ENCODE results near the gene ADAD2.

ADAD2 gene

DNA sequence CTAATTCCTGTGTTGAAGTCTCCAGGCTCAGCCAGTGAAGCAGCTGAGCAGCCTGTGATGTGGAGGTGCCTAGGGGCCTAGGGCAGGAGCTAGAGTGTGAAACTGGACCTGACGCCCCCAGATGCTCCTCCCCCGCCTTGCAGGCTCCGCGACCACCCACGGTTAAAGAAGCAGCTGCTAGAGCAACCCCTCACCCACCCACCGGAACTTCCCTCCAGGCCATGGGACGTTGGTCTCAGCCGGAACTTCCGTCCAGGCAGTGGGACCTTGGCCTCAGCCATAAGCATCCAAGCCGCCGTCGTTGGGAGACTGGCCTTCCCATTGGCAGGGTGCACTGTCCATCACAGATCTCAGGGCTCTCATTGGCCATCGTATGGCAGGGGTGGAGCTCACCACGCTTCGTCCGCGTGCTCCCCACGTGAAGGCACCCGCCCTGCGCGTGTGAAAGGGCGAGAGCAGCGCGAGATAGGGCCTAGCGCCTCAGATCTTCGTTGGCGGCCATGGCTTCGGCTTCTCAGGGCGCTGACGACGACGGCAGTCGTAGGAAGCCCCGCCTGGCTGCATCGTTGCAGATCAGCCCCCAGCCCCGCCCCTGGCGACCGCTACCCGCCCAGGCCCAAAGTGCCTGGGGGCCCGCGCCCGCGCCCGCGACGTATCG, at the start of gene ADAD2:
Gene ADAD2 (plus strand): TSS at position 427 of the 658 bp plus-strand sequence. CDS start 74 bp downstream, at position 501.
- DNase-seq (ENCODE audit: low read depth in 2 of 2, low spot score in 1 of 2): no peak

DNA sequence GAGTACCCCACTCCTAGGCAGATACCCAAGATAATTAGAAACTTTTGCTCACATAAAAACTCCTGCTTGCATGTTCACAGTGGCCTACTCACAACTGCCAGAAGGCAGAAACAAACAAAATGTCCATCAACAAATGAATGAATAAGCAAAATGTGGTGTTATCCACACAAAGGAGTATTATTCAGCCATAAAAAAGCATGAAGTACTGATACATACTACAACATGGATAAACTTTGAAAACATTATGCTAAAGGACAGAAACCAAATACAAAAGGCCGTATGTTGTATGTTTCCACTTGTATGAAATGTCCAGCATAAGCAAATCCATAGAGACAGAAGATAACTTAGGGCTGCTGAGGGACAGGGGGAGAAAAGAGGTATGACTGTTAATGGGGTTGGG, 47.9 kb upstream of the ADAD2 start:
- DNase-seq (ENCODE audit: low read depth in 2 of 2, low spot score in 1 of 2): no peak

DNA sequence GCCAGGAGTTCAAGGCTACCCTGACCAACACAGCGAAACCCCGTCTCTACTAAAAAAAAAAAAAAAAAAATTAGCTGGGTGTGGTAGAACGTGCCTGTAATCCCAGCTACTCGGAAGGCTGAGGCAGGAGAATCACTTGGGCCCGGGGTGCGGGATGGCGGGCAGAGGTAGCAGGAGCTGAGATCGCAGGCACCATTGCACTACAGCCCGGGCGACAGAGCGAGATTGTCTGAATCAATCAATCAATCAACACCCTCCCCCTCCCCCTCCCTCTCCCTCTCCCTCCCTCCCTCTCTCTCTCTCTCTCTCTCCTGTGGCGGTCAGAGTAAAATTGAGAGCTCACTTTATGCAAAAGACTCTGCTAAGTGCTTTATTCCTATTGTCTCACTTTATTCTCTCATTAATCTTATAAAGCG, 47.2 kb upstream of the ADAD2 start:
- no peak for DNase-seq (ENCODE audit: low read depth in 2 of 2, low spot score in 1 of 2)

DNA sequence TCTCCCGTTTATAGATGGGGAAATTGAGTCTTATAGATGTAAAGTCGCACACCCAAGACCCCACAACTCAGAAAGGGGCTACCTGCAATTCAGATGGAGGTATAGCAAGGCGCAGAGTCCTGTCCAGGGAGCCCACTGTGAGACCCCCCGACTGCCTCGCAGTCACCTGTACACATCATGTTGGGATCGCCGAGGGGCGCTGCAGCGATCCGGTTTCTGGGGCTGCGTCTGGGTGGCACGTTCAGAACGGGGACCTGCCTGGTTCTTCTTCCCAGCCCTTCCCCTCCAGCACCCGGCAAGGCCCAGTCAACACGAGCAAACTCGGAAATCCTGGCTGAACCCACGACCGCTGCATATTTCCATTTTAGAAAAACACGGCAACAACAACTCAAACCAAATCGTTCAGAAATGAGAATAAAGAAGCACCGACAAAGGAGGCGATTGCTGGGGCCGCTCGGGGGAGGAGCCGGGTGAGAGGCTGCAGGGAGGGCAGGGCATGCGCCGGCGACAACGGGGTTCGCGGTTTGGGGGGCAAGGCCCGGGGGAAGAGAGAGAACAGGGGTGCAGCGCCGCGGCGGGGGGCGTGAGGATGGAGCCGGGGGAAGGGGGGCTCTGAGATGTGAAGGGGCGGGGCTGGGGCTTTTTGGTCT, 46.6 kb upstream of the ADAD2 start:
- DNase-seq (ENCODE audit: low read depth in 2 of 2, low spot score in 1 of 2): no peak

DNA sequence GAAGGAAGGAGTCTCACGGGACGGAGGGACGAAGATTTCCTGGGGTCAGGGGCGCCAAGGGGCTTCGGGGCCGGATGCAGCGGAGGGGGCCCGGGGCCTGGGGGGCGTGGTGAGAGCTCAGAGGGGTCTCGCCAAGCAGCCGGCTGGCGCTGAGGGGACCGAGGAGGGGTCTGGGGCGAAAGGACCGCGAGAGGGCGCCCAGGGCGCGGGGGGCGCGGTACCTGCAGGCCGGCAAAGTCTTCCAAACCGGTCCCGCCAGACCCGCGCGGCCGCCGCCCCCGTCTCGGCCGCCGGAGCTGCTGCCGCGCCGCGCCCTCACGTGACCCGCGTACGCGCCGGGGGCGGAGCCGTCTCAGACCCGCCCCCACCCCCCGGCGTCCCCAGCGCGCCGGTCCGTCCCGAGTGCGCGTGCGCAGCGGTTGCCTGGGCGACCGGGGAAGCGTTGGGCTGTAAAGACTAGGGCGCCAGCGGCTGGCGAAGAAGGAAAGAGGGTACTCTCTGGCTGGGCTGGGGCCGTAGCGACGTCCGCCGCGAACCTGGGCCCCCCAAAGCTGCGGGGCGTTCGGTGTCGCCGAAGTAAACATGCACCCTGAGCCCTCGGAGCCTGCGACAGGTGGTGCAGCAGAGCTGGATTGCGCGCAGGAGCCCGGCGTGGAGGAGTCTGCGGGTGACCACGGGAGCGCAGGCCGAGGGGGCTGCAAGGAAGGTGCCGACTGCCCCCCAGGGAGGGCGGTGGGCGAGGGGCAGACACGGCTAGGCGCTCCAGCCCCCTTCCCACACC, 45.9 kb upstream of the ADAD2 start, which contains the start of the genes DNAAF1 and HSDL1:
Gene DNAAF1 (plus strand): TSS at position 450 of the 781 bp plus-strand sequence. CDS start 133 bp downstream, at position 583.
Gene HSDL1 (minus strand): TSS at position 319 of the 781 bp plus-strand sequence. CDS start 13,856 bp downstream, outside the sequence.
- DNase-seq (ENCODE audit: low read depth in 2 of 2, low spot score in 1 of 2): peak; percentile 84 to 89

DNA sequence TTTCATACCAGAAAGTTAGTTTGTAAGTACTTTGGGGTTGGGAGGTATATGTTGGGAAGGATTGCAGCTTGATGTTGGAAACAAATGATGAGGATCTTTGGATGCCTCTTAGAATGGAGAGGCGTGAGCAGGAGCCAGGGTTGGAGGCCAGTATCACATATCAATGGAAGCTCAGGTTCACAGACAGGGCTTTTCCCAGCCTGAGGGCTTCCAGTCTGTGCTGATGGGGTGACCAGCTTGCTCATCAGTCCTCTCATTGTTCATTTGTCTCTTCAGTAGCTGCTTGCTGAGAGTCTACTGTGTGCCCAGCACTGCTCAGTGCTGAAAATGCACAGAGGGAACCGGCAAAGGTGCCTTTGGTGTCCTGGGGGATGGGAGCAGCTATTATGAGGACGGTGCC, 40.0 kb upstream of the ADAD2 start:
- DNase-seq (ENCODE audit: low read depth in 2 of 2, low spot score in 1 of 2): no peak

DNA sequence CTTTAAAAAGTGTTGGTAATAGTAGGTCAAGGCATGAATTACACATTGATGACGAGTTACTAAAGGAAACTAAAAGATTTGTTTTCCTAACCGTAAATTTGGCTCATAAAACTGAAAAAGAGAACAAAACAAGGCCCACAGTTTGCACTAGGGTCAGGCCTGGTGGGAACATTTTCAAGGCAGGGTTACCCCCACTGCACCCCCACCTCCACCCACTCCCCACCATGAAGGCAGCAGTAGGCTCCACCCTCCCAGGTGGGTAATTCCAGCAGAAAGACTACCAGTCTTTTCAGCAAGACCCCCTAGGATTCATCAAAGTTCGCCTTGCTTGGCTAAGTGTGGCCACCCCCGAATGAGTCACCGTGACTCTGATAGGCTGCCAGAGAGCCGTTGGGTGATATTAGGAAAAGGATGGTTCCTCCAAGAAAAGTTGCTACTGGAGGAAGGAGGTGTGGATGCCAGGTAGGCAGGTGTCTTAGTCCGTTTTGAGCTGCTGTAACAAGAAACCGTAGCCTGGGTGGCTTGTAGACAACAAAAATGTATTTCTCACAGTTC, 37.2 kb upstream of the ADAD2 start:
- no peak for DNase-seq (ENCODE audit: low read depth in 2 of 2, low spot score in 1 of 2)

DNA sequence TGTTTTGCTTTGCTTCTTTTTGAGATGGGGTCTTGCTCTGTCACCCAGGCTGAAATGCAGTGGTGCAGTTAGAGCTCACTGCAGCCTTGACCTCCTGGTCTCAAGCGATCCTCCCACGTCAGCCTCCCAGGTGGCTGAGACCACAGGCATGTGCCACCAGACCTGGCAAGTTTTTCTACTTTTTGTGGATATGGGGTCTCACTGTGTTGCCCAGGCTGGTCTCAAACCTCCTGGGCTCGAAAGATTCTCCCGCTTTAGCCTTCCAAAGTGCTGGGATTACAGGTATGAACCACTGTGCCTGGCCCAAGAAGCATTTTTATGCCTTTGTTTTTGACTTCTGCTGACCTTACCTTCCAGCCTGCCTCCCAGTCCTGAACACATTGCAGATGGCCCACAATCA, 35.7 kb upstream of the ADAD2 start:
- no peak for DNase-seq (ENCODE audit: low read depth in 2 of 2, low spot score in 1 of 2)

DNA sequence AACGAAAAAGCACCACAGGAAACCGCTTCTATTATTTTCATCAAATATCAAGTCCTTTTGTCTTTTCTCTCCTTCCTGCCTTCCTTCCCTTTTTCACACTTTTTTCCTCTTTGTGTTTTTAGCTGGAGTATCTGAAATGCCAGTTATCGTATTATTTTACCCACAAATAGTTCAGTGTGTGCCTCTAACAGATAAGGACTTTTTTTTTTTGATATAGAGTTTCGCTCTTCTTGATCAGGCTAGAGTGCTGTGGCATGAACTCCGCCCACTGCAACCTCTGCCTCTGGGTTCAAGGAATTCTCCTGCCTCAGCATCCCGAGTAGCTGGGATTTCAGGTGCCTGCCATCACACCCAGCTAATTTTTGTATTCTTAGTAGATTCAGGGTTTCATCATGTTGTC, 35.2 kb upstream of the ADAD2 start:
- DNase-seq (ENCODE audit: low read depth in 2 of 2, low spot score in 1 of 2): no peak

DNA sequence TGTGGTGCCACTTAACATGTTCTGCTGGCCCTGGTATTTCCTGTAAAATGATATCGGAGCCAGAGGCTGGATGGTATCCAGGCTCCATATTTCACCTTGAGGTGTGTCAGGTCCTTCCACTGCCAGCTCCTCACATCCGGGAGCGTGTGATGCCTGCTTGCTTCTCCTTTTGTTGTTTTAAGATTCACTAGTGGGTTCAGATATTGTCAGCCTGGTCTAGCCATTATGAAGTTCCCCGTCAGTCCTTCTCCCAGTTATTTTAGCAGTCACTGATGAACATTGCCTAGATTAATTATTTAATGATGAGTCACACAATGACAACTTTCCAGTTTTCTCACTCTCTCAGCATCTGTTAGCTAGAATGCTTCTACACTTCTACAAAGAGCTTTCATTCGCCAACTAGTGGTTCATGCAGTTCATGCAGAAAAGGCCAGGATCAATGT, 34.6 kb upstream of the ADAD2 start:
- no peak for DNase-seq (ENCODE audit: low read depth in 2 of 2, low spot score in 1 of 2)

DNA sequence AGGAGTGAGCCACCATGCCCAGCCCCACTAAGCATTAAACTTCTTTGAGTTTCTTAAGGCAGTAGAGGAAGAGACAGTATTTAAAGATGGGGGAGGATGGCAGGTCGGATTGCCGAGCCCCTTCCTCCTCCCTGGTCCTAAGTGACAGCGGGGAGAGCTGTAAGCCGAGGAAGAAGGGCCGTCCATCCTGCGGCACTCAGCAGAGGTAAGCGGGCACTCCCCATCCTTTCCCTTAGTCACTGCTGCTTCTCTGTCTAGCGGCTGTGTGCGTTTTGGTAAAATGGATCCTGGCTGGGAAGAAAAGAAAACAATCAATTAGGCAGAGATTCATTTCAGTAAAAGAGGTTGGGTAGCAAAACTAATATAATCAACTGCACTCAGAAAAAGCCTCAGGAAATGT, 31.9 kb upstream of the ADAD2 start:
- DNase-seq (ENCODE audit: low read depth in 2 of 2, low spot score in 1 of 2): no peak

DNA sequence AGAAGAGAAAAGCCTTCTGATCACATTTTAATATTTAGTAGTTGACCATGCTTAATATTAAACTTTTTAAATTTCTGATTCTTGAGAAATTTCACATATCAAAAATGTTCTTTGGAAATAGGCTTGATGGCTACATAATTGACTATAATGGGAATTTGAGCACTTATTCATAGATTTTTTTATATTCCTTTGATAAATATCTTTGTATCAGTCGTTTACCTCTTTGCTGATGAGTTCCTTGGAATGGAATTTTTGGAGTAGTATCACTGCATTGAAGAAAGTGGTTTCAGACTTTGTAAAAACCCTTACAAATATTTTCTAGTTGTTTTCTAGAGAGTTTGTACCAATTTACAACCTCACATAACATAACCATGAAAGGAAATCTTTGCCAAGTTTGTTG, 31.2 kb upstream of the ADAD2 start:
- no peak for DNase-seq (ENCODE audit: low read depth in 2 of 2, low spot score in 1 of 2)

DNA sequence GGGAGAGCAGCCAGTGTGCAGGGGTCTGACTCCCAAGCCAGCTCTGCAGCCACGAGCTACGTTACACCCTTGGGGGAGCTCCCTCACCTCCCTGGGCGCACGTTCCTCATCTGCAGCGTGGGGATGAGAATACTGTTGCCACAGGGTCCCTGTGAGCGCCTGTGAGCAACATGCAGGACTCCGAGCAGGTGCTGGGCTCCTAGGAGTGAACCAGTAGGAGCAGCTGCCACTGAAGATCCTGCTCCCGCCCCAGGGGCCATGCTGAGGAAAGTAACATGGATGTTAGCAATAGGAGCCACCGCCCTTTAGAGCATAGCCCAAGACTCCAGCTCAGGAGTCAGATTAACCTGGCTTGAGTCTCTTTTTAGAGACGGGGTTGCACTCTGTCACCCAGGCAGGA, 29.9 kb upstream of the ADAD2 start:
- no peak for DNase-seq (ENCODE audit: low read depth in 2 of 2, low spot score in 1 of 2)

DNA sequence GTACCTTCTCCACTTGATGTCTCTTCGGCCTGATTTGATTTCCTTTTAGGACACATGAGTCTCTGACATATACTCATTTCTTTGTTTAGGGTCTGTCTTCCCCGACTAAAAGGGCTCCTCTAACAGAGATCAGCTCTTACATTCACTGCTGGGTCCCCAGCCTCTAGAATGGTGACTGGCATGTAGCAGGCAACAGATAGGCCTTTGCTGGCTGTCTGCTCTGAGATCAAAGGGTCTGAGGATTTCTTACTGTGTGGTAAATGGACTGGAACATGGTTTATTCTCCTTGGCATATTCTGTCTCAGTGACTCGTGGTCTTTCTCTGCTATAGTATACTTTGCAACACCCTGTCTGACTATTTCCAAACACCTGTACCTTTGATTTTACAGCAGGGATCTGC, 29.2 kb upstream of the ADAD2 start:
- DNase-seq (ENCODE audit: low read depth in 2 of 2, low spot score in 1 of 2): no peak

DNA sequence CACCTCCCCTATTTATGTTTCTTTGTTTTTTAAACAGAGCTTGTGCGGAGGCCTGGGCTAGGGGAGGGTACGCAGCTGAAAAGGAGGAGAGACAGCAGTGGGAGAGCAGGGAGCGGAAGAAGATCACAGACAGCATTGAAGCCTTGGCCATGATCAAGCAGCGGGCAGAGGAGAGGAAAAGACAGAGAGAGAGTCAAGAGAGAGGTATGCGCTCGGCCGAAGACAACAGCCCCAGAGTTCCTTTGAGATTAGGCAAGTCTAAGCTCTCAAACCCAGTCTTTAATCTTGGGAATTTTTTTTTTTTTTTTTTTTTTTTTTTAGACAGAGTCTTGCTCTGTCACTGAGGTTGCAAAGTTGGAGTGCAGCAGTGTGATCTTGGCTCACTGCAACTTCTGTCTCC, 25.2 kb upstream of the ADAD2 start:
- no peak for DNase-seq (ENCODE audit: low read depth in 2 of 2, low spot score in 1 of 2)

DNA sequence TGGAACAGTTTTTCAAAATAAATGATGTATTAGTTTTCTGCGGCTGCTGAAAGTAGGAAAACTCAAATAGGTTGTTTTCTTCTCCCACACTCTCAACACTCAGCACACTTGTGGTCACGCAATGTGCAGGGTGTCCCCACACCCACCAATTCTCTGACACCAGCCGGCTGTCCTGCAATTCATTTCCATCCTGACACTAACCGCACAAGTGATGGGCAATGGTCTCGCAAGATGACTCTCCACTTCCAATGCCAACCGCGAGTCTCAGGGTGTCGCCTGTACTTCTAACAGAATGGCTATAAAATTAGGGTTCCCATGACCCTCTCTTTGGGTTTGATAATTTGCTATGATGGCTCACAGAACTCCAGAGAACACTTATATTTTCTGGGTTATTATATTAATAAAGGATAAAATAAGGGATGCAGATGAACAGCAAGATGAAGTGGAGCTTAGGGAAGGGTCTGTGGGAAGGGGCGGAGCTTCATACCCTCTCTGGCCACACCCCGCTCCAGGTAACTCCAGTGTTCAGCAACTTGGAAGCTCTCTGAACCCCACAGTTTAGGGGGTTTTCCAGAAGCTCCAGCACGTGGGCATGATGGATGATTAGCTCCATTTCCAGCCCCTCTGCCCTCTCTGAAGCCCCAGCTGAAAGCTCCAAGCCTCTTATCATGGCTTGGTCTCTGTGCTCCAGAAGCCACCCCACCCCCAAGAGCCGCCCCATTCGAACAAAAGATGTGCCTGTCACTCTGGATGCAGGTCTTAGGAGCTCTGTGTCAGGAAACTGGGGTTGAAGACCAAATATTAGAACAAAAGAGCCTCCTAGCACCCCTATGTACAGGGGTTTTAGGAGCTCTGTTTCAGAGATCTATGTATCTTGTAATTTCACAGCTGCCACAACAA, 23.9 kb upstream of the ADAD2 start:
- no peak for DNase-seq (ENCODE audit: low read depth in 2 of 2, low spot score in 1 of 2)

DNA sequence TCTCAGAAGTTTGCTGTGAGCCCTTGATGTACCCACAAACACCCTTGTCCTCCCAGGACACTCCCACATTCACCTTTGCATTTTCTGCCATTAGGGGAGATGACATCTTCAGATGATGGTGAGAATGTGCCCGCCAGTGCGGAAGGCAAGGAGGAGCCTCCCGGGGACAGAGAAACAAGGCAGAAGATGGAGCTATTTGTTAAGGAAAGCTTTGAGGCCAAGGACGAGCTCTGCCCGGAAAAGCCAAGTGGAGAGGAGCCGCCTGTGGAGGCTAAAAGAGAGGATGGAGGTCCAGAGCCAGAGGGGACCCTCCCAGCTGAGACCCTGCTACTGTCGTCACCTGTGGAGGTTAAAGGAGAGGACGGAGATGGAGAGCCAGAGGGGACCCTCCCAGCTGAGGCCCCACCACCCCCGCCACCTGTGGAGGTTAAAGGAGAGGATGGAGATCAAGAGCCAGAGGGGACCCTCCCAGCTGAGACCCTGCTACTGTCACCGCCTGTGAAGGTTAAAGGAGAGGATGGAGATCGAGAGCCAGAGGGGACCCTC, 21.1 kb upstream of the ADAD2 start:
- DNase-seq (ENCODE audit: low read depth in 2 of 2, low spot score in 1 of 2): no peak

DNA sequence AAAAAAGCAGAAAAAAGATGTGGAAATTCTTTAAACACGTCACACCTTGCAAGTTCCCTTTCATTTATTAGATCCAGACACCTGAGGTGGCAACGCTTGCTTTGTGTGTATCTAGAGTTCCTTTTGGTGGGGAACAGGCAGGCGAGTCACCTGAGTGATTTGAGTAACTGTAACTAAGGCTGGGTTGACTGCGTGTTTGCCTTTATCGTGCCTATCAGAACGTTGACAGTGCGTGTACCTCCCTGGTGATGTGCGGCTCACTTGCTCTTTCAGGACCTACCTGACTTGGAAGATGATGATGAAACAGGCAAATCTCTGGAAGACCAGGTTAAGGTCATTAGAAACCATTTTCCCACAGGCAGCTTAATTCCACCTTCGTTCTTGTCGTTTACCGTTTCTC, 16.6 kb upstream of the ADAD2 start:
- no peak for DNase-seq (ENCODE audit: low read depth in 2 of 2, low spot score in 1 of 2)

DNA sequence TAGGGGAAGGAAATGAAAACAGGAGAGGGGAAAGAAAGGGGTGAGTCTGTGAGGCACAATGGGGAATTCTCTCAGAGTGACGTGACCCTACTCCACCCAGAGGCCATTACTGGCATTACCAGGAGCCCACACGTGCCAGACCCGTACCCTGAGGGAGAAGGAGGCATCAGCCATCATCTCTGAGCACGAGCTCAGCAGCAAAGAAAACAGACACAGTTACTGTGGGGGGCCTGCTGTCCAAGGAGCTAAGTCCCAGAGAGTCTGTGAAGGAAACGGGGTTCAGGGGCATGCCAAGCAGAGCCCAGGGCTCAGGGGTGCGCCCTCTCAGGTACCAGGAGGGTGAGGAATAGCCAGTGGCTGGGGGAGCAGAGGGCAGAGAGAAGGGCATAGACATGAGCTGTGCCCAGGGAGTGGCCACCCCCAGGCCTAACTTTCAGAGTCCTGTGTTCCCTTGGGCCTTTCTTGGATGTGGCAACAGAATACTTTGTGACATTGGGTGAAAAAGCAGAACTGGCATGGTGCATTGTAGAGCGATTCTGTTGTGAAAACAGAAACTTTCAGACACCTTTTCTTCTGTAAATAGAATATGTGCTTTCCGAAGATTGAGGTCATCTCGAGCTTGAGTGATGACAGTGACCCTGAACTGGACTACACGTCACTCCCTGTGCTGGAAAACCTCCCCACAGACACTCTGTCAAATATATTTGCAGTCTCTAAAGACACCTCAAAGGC, 15.4 kb upstream of the ADAD2 start:
- DNase-seq (ENCODE audit: low read depth in 2 of 2, low spot score in 1 of 2): peak in 1 of 2 donors; percentile 31
